ENCODE measurements around the gene TBC1D3E.
"Not testable (repeated sequence)": the region's sequence is repeated elsewhere in the genome, so short reads cannot be mapped to it uniquely, and the experiment has no call there.

The TBC1D3E gene
- 0 to 0.15 (median 0) reads per million in 4 donors for total RNA-seq

- DNase-seq: not testable (repeated sequence)
These were observed at the start of gene TBC1D3E for GRCh38 chr17:38127651-38128050. TBC1D3E (plus strand) TSS chr17:38127951; CDS start chr17:38129496, 1,545 bp downstream.

- DNase-seq: not testable (repeated sequence)
These were observed 40.4 kb upstream of the TBC1D3E start for GRCh38 chr17:38087344-38087743.

- not testable (repeated sequence) for DNase-seq
These were observed 39.6 kb upstream of the TBC1D3E start for GRCh38 chr17:38088120-38088519.

GRCh38 chr17:38094059-38094694 is 33.6 kb upstream of the TBC1D3E start:
- not testable (repeated sequence) for DNase-seq

- not testable (repeated sequence) for DNase-seq
These were observed 28.5 kb upstream of the TBC1D3E start for GRCh38 chr17:38099262-38099661.

- not testable (repeated sequence) for DNase-seq
These were observed 7.9 kb upstream of the TBC1D3E start for GRCh38 chr17:38119829-38120228.

GRCh38 chr17:38134860-38135259 is 7.1 kb downstream of the TBC1D3E start:
- peak in 1 of 5 donors; percentile 7 for DNase-seq
